HCT116 (cell line): ENCODE measurements around the gene FAM118B. TPM values are rescaled to one million over a fixed set of nuclear protein-coding genes. Genes with fewer than 3 reads are reported as not detected.

Experiments used
- ATAC-seq: fragments of 200-7000 bp; cut with Tn5 transposase; 2 replicates; pipeline ENCODE4 v1.9.1; 2020; ENCODE audit warnings: mild to moderate bottlenecking, moderate library complexity
- BruUV-seq: library from RNA; stranded (reverse); fragments of 400-500 nt; replicated peaks from 2 replicates; lab custom pipeline; 2021; lab: Mats Ljungman, UMichigan
- CTCF ChIA-PET: fragments of 300-600 bp; sonication (Branson Sonifier 250); formaldehyde crosslinking; loops from one replicate; lab custom pipeline; 2021; ENCODE audit warnings: antibody characterized with exemption; lab: Charles Lee
- POLR2A ChIA-PET: fragments of 300-600, 350-600 bp; sonication (Branson Sonifier 250); formaldehyde crosslinking; loops from one replicate; lab custom pipeline; 2021; ENCODE audit warnings: antibody characterized with exemption; lab: Charles Lee
- RAD21 ChIA-PET, 2 experiments: fragments of 300-600 bp; sonication (Branson Sonifier 250); formaldehyde crosslinking; loops; one replicate each; lab custom pipeline; 2023; ENCODE audit warnings: low total read pairs in 2 of 2; ENCODE audit not compliant: uncharacterized antibody in 2 of 2, unreplicated experiment in 2 of 2, low non-redundant PET in 1 of 2; lab: Charles Lee
- DNase-seq: peaks from one replicate; pipeline ENCODE4 v3.0.0-alpha.2; 2010; ENCODE audit warnings: low read depth, low spot score
- H2AFZ ChIP-seq: fragments of 200-600 bp; shearing (Covaris generic), sonication (generic); 2 replicates; pipeline ENCODE4 v1.6.1; 2017; ENCODE audit warnings: low read depth, mixed run types, mixed read lengths, antibody characterized with exemption, low read length; ENCODE audit not compliant: poor library complexity, severe bottlenecking
- H3K27ac ChIP-seq: 2 replicates; pipeline ENCODE4 v1.5.1; 2012; ENCODE audit warnings: low read depth, low read length
- H3K27me3 ChIP-seq: fragments of 200-600 bp; sonication (generic); 2 replicates; pipeline ENCODE4 v1.6.1; 2016; ENCODE audit warnings: mixed run types, low read length, mixed read lengths; ENCODE audit not compliant: insufficient read depth
- H3K36me3 ChIP-seq, 2 experiments: fragments of 200-500 bp in 1 of 2; fragments of 200-600 bp in 1 of 2; sonication (Bioruptor generic) in 1 of 2; sonication (generic) in 1 of 2; 2 replicates each; pipeline versions ENCODE4 v1.5.1 to v1.6.1; 2014 to 2016; ENCODE audit warnings: low read length in 2 of 2, inconsistent platforms in 1 of 2, mixed read lengths in 1 of 2, mixed run types in 1 of 2; ENCODE audit not compliant: insufficient read depth in 2 of 2, control insufficient read depth in 1 of 2
- H3K4me1 ChIP-seq, 2 experiments: fragments of 200-600 bp in 1 of 2; sonication (generic) in 1 of 2; 2 replicates each; pipeline versions ENCODE4 v1.5.1 to v1.6.1; 2012 to 2017; ENCODE audit warnings: low read length in 2 of 2, inconsistent platforms in 1 of 2, mild to moderate bottlenecking in 1 of 2, mixed read lengths in 1 of 2, mixed run types in 1 of 2, moderate library complexity in 1 of 2; ENCODE audit not compliant: insufficient read depth in 2 of 2, control insufficient read depth in 1 of 2
- H3K4me2 ChIP-seq: fragments of 200-600 bp; sonication (generic); 2 replicates; pipeline ENCODE4 v1.6.1; 2017; ENCODE audit warnings: mixed run types, low read length, mixed read lengths
- H3K4me3 ChIP-seq, 2 experiments: fragments of 200-600 bp in 1 of 2; sonication (generic) in 1 of 2; replicated peaks in 1 of 2; 2 replicates each; pipeline ENCODE4 v1.5.1; 2011 to 2016; ENCODE audit warnings: low read length in 2 of 2, control low read depth in 1 of 2, low read depth in 1 of 2, mild to moderate bottlenecking in 1 of 2, mixed read lengths in 1 of 2, mixed run types in 1 of 2
- H3K79me2 ChIP-seq: fragments of 200-600 bp; sonication (generic); 2 replicates; pipeline ENCODE4 v1.6.1; 2017; ENCODE audit warnings: mild to moderate bottlenecking, mixed run types, low read length, moderate library complexity, mixed read lengths; ENCODE audit not compliant: insufficient read depth
- H3K9ac ChIP-seq: fragments of 200-600 bp; sonication (generic); 2 replicates; pipeline ENCODE4 v1.6.1; 2016; ENCODE audit warnings: low read length, mixed read lengths
- H3K9me2 ChIP-seq: fragments of 200-600 bp; sonication (generic), shearing (Covaris generic); 2 replicates; pipeline ENCODE4 v1.6.1; 2017; ENCODE audit warnings: mixed run types, mild to moderate bottlenecking, moderate library complexity; ENCODE audit not compliant: insufficient read depth
- H3K9me3 ChIP-seq, 2 experiments: fragments of 200-500 bp in 1 of 2; fragments of 200-600 bp in 1 of 2; sonication (Bioruptor generic) in 1 of 2; sonication (generic) in 1 of 2; 2 replicates each; pipeline ENCODE4 v1.6.1; 2014 to 2017; ENCODE audit warnings: low read length in 2 of 2, mixed read lengths in 2 of 2, inconsistent platforms in 1 of 2, low read depth in 1 of 2, mild to moderate bottlenecking in 1 of 2, mixed run types in 1 of 2, moderate library complexity in 1 of 2; ENCODE audit not compliant: control insufficient read depth in 1 of 2, insufficient read depth in 1 of 2
- H4K20me1 ChIP-seq: fragments of 200-600 bp; sonication (generic), shearing (Covaris generic); 2 replicates; pipeline ENCODE4 v1.6.1; 2017; ENCODE audit warnings: mixed run types, mild to moderate bottlenecking, moderate library complexity; ENCODE audit not compliant: insufficient read depth
- CBX3 ChIP-seq: IDR thresholded peaks from 2 replicates; pipeline ENCODE4 v1.6.1; 2012; ENCODE audit warnings: low read depth
- EGR1 ChIP-seq: IDR thresholded peaks from 2 replicates; pipeline ENCODE4 v1.6.1; 2012; ENCODE audit warnings: low read depth
- ELF1 ChIP-seq: IDR thresholded peaks from 2 replicates; pipeline ENCODE4 v1.6.1; 2012; ENCODE audit warnings: low read depth, borderline replicate concordance
- EZH2 ChIP-seq: fragments of 200-600 bp; sonication (generic); IDR thresholded peaks from 2 replicates; pipeline ENCODE4 v1.6.1; 2017; ENCODE audit warnings: antibody characterized with exemption, mixed run types
- FOSL1 ChIP-seq: IDR thresholded peaks from 2 replicates; pipeline ENCODE4 v1.6.1; 2012; ENCODE audit warnings: low read depth
- MAX ChIP-seq: IDR thresholded peaks from 2 replicates; pipeline ENCODE4 v1.6.1; 2012
- POLR2A ChIP-seq: IDR thresholded peaks from 2 replicates; pipeline ENCODE4 v1.7.0; 2011; ENCODE audit warnings: borderline replicate concordance; ENCODE audit not compliant: insufficient read depth, insufficient read length; ENCODE audit errors: extremely low read depth
- RAD21 ChIP-seq: IDR thresholded peaks from 2 replicates; pipeline ENCODE4 v1.6.1; 2012; ENCODE audit warnings: low read depth, mild to moderate bottlenecking
- SIN3A ChIP-seq: IDR thresholded peaks from 2 replicates; pipeline ENCODE4 v1.6.1; 2012; ENCODE audit warnings: low read depth
- TCF7L2 ChIP-seq: IDR thresholded peaks from 2 replicates; pipeline ENCODE4 v1.7.0; 2011; ENCODE audit warnings: borderline replicate concordance, inconsistent platforms; ENCODE audit not compliant: insufficient read depth, insufficient read length; ENCODE audit errors: extremely low read depth
- YY1 ChIP-seq: IDR thresholded peaks from 2 replicates; pipeline ENCODE4 v1.6.1; 2011; ENCODE audit warnings: low read length, low read depth, moderate library complexity, mild to moderate bottlenecking; ENCODE audit not compliant: insufficient replicate concordance; ENCODE audit errors: extremely low read depth
- ZBTB33 ChIP-seq: IDR thresholded peaks from 2 replicates; pipeline ENCODE4 v1.6.1; 2011; ENCODE audit warnings: mild to moderate bottlenecking, low read length, moderate library complexity; ENCODE audit not compliant: insufficient replicate concordance; ENCODE audit errors: extremely low read depth
- ZFX ChIP-seq: fragments of 450-650 bp; IDR thresholded peaks from 2 replicates; pipeline ENCODE4 v1.6.1; 2017
- ZNF274 ChIP-seq: fragments of 200-500 bp; sonication (Bioruptor generic); IDR thresholded peaks from 2 replicates; pipeline ENCODE4 v1.6.1; 2014; ENCODE audit warnings: mild to moderate bottlenecking, low read depth, low read length, inconsistent platforms
- intact Hi-C: fragments of 100-400 bp; cut with micrococcal nuclease; formaldehyde crosslinking; loops from 2 replicates; pipeline ENCODE4 v1.10.0; 2022
- total RNA-seq: library from RNA; stranded (reverse); gene quantifications from one replicate; pipeline ENCODE4 v1.2.1, GENCODE V29; 2021; ENCODE audit not compliant: unreplicated experiment

Gene FAM118B
- total RNA-seq, 1 experiment from 2014 or later, result 12.8 TPM

DNA sequence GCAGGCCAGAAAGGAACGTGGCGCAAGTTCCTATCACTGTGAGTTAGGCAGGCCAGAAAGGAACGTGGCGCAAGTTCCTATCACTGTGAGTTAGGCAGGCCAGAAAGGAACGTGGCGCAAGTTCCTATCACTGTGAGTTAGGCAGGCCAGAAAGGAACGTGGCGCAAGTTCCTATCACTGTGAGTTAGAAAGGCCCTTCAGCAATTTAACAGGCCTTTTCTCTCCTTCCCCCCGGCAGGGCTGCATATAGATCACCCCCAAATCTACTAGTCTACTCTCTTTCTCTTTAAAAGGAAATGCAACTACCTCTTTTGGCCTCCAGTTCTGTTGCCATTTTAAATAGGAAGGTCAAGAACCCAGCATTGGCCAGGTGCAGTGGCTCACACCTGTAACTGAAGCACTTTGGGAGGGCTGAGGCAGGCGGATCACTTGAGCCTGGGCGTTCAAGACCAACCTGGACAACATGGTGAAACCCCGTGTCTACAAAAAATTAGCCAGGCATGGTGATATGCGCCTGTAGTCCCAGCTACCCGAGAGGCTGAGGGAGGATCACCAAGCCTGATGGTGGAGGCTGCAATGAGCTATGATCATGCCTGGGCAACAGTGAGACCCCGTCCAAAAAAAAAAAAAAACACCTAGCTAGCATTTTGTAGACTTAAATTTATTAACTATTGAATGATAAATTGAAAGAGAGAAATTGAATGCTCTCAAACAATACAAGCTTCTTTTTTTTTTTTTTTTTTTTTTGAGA, 14.9 kb downstream of the FAM118B start:
- CTCF ChIA-PET, result no interaction called here
- peaks cover 42% of the 10 kb centered on the region for H3K79me2 ChIP-seq
- no peak overlapping the region for H3K4me2 ChIP-seq
- H2AFZ ChIP-seq, result no peak overlapping the region
- H3K4me3 ChIP-seq, result no peak overlapping the region
- no peaks in the 10 kb centered on the region for H3K9me3 ChIP-seq
- no peaks in the 10 kb centered on the region for H3K36me3 ChIP-seq
- BruUV-seq, result no TSS peak
- no peaks in the 10 kb centered on the region for H3K9me2 ChIP-seq
- POLR2A ChIA-PET, result no interaction called here
- H4K20me1 ChIP-seq, result no peaks in the 10 kb centered on the region
- no peaks in the 10 kb centered on the region for H3K27me3 ChIP-seq
- TF ChIP-seq CBX3 (no peak), ZFX (no peak), ELF1 (no peak), FOSL1 (no peak), POLR2A (no peak), ZBTB33 (no peak), EGR1 (no peak), TCF7L2 (no peak), ZNF274 (no peak), MAX (no peak), EZH2 (no peak), RAD21 (no peak), SIN3A (no peak), YY1 (no peak)
- RAD21 ChIA-PET, result no interaction called here
- DNase-seq (no peak), ATAC-seq (no peak)
- H3K27ac ChIP-seq, result no peak overlapping the region
- intact Hi-C loops, result no loop called here
- H3K4me1 ChIP-seq, result no peaks in the 10 kb centered on the region
- H3K9ac ChIP-seq, result no peak overlapping the region
